ENCODE results near the gene NDUFAF5. TPM values are rescaled to one million over a fixed set of nuclear protein-coding genes. Genes with fewer than 3 reads are reported as not detected.
A peak's percentile ranks its signal among the peaks of the same experiment; 100 is the strongest.

The NDUFAF5 gene
- total RNA-seq, 4 donors from 2014 or later, result 4.0 to 18.4 (median 14.8) TPM

GRCh38 chr20:13841206-13841605, 56.4 kb downstream of the NDUFAF5 start:
- Histone ChIP-seq H3K4me3 (no peak overlapping the region), H3K27ac (no peak overlapping the region), H3K4me1 (no peaks in the 10 kb centered on the region), H3K9me3 (no peaks in the 10 kb centered on the region), H3K36me3 (no peaks in the 10 kb centered on the region), H3K27me3 (no peaks in the 10 kb centered on the region)
- TF ChIP-seq POLR2AphosphoS5 (IDR thresholded peaks at IDR 0.05) (no peak), EP300 (IDR thresholded peaks at IDR 0.05; ENCODE audit: low read depth) (no peak), POLR2A (IDR thresholded peaks at IDR 0.05) (no peak)
- TF ChIP-seq, protein P1, sequence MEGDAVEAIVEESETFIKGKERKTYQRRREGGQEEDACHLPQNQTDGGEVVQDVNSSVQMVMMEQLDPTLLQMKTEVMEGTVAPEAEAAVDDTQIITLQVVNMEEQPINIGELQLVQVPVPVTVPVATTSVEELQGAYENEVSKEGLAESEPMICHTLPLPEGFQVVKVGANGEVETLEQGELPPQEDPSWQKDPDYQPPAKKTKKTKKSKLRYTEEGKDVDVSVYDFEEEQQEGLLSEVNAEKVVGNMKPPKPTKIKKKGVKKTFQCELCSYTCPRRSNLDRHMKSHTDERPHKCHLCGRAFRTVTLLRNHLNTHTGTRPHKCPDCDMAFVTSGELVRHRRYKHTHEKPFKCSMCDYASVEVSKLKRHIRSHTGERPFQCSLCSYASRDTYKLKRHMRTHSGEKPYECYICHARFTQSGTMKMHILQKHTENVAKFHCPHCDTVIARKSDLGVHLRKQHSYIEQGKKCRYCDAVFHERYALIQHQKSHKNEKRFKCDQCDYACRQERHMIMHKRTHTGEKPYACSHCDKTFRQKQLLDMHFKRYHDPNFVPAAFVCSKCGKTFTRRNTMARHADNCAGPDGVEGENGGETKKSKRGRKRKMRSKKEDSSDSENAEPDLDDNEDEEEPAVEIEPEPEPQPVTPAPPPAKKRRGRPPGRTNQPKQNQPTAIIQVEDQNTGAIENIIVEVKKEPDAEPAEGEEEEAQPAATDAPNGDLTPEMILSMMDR (IDR thresholded peaks at IDR 0.05), result no peak
- in situ Hi-C loops (cut with MboI; ENCODE audit: low pct_ligation_motif_present in 1 of 4, low pct_unique_long_range_greater_than_20kb in 1 of 4, low sequenced_read_pairs in 3 of 4), result loop anchor here in 1 of 4 donors (25.0 kb wide), 1 partner anchor 221 kb away; no protein-coding TSS in a partner anchor
- WGBS, 2 donors (ENCODE audit: low coverage in 1 of 2), result 82% methylated on average over 3 of the region's 3 CpGs; no CpG with 5 or more reads in 1 of the 2 donors
- intact Hi-C loops (cut with DNase I; ENCODE audit: low total_unique reads), result no loop called here
- no peak for DNase-seq

DNA sequence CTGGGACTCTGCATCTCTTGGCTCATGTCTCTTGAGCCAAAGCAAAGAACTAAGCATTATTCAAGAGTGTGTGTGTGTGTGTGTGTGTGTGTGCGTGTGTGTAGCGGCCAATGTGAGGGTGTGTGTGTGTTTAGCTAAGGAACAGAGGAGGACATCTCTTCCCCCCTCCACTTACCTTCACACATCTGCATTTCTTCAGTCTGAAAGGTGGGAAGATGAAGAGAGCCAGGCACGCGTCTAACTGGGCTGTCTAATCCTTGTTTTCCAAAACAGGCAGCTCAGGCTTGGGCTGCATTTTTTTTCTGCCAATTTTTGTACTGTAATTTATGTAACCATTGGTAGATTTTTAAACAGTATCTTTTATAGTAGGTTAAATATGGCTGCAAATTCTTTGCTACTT, 59.5 kb downstream of the NDUFAF5 start:
- TF ChIP-seq, protein P1 (IDR thresholded peaks at IDR 0.05), result no peak
- TF ChIP-seq POLR2AphosphoS5 (IDR thresholded peaks at IDR 0.05), result peak in 1 of 3 donors; percentile 74
- no peak for DNase-seq

DNA sequence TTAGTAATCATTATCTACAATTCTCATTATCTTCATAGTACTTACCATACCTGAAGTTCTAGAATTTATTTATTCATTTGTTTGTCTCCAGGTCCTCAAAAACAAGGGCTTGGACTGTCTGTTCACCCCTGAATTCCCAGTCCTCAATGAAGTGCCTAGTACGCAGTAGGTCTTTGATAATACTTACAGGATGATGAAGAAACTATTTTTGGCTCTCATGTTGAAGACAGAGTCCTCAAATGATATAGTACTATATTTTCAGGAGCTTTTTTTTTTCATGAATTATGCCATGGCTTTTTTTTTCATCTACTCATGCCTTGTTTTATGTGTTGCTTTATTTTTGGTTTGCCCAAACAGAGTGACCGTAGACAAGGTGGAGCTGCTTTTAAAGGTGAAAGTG, 66.5 kb downstream of the NDUFAF5 start:
- TF ChIP-seq POLR2A (IDR thresholded peaks at IDR 0.05) (no peak), POLR2AphosphoS5 (IDR thresholded peaks at IDR 0.05) (peak in 1 of 3 donors; percentile 10), EP300 (IDR thresholded peaks at IDR 0.05; ENCODE audit: low read depth) (no peak)
- TF ChIP-seq, protein P1 (IDR thresholded peaks at IDR 0.05), result no peak
- in situ Hi-C loops (cut with MboI; ENCODE audit: low pct_ligation_motif_present in 1 of 4, low pct_unique_long_range_greater_than_20kb in 1 of 4, low sequenced_read_pairs in 3 of 4) (no loop called here), intact Hi-C loops (cut with DNase I; ENCODE audit: low total_unique reads) (no loop called here)
- peak overlapping the region; percentile 45 to 67 (median 58) for H3K27ac ChIP-seq
- 70 to 73% methylated on average over 1 to 2 of the region's 2 CpGs for WGBS, 2 donors (ENCODE audit: low coverage in 1 of 2)
- H3K27me3 ChIP-seq, result no peaks in the 10 kb centered on the region
- no peaks in the 10 kb centered on the region for H3K9me3 ChIP-seq
- H3K4me1 ChIP-seq, result peaks cover 0 to 6% (median 0%) of the 10 kb centered on the region in 4 donors
- DNase-seq, result no peak
- H3K36me3 ChIP-seq, result no peaks in the 10 kb centered on the region
- no peak overlapping the region for H3K4me3 ChIP-seq

More for the DNA sequence above, 59.5 kb downstream of the NDUFAF5 start:
- Histone ChIP-seq H3K4me1 (no peaks in the 10 kb centered on the region), H3K27me3 (no peaks in the 10 kb centered on the region), H3K9me3 (no peaks in the 10 kb centered on the region), H3K36me3 (no peaks in the 10 kb centered on the region), H3K4me3 (no peak overlapping the region), H3K27ac (peak overlapping the region in 3 of 4 donors; percentile 3 to 69 (median 34))
- in situ Hi-C loops (cut with MboI; ENCODE audit: low pct_ligation_motif_present in 1 of 4, low pct_unique_long_range_greater_than_20kb in 1 of 4, low sequenced_read_pairs in 3 of 4) (loop anchor here in 1 of 4 donors (25.0 kb wide), 1 partner anchor 218 kb away; no protein-coding TSS in a partner anchor), intact Hi-C loops (cut with DNase I; ENCODE audit: low total_unique reads) (no loop called here)
- 33 to 56% methylated on average over 2 to 4 of the region's 4 CpGs for WGBS, 2 donors (ENCODE audit: low coverage in 1 of 2)

- TF ChIP-seq EP300 (IDR thresholded peaks at IDR 0.05; ENCODE audit: low read depth) (no peak), POLR2A (IDR thresholded peaks at IDR 0.05) (no peak), POLR2AphosphoS5 (IDR thresholded peaks at IDR 0.05) (no peak)
- TF ChIP-seq, protein P1 (IDR thresholded peaks at IDR 0.05), result no peak
- no peak for DNase-seq
- Histone ChIP-seq H3K9me3 (no peaks in the 10 kb centered on the region), H3K27ac (peak overlapping the region; percentile 45 to 67 (median 54)), H3K36me3 (no peaks in the 10 kb centered on the region), H3K4me1 (peaks cover 0 to 6% (median 0%) of the 10 kb centered on the region in 4 donors), H3K4me3 (no peak overlapping the region), H3K27me3 (no peaks in the 10 kb centered on the region)
- intact Hi-C loops (cut with DNase I; ENCODE audit: low total_unique reads), result no loop called here
- in situ Hi-C loops (cut with MboI; ENCODE audit: low pct_ligation_motif_present in 1 of 4, low pct_unique_long_range_greater_than_20kb in 1 of 4, low sequenced_read_pairs in 3 of 4), result no loop called here
- WGBS, 2 donors (ENCODE audit: low coverage in 1 of 2), result 37 to 40% methylated on average over 1 of the region's 1 CpG
Measured at GRCh38 chr20:13852306-13852705, 67.5 kb downstream of the NDUFAF5 start.

All from transverse colon (tissue), 4 donors.